ENCODE measurements around the gene VWF. TPM values are rescaled to one million over a fixed set of nuclear protein-coding genes. Genes with fewer than 3 reads are reported as not detected.

VWF gene
- total RNA-seq, 1 donor: 0.72 TPM

DNA sequence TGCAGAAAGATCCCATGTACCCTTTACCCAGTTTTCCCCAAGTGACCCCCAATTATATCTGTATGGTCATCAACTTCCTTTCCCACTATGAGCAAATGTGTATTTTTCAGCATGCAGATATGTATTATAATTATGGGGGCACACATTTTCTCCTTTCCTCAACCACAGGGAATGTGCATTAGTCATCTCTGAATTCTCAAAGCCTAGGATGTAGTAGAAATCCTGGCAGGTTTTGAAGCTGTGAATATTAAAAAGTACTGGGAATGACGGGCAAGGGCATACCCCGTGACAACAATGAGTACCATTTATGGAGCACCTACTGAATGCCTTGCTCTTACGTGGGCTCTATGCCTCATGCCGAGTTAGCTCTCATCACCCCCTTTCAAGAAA, 71.5 kb downstream of the VWF start:
- DNase-seq (ENCODE audit: insufficient read length, low spot score, missing footprints): peak; percentile 96
- Histone ChIP-seq H4K20me1 (ENCODE audit: insufficient read depth, low read length) (no peaks in the 10 kb centered on the region), H3K4me2 (ENCODE audit: insufficient read depth, low read length) (peak overlapping the region; percentile 37), H3K36me3 (ENCODE audit: insufficient read depth, low read length) (no peaks in the 10 kb centered on the region), H3K79me2 (ENCODE audit: insufficient read depth, low read length) (no peaks in the 10 kb centered on the region), H3K4me3 (ENCODE audit: insufficient read depth, low read length) (no peak overlapping the region), H3K4me1 (ENCODE audit: insufficient read depth, low read length) (peaks cover 41% of the 10 kb centered on the region), H3K27me3 (ENCODE audit: insufficient read depth, low read length) (peaks cover 4% of the 10 kb centered on the region), H3K27ac (ENCODE audit: low read depth, low read length) (peak overlapping the region; percentile 64), H3K9me3 (ENCODE audit: low read depth, low read length) (no peaks in the 10 kb centered on the region), H2AFZ (ENCODE audit: low read length) (no peak overlapping the region)
- TF ChIP-seq, protein P1, sequence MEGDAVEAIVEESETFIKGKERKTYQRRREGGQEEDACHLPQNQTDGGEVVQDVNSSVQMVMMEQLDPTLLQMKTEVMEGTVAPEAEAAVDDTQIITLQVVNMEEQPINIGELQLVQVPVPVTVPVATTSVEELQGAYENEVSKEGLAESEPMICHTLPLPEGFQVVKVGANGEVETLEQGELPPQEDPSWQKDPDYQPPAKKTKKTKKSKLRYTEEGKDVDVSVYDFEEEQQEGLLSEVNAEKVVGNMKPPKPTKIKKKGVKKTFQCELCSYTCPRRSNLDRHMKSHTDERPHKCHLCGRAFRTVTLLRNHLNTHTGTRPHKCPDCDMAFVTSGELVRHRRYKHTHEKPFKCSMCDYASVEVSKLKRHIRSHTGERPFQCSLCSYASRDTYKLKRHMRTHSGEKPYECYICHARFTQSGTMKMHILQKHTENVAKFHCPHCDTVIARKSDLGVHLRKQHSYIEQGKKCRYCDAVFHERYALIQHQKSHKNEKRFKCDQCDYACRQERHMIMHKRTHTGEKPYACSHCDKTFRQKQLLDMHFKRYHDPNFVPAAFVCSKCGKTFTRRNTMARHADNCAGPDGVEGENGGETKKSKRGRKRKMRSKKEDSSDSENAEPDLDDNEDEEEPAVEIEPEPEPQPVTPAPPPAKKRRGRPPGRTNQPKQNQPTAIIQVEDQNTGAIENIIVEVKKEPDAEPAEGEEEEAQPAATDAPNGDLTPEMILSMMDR (IDR thresholded peaks at IDR 0.05; ENCODE audit: extremely low read depth, low read depth, low read length): no peak

DNA sequence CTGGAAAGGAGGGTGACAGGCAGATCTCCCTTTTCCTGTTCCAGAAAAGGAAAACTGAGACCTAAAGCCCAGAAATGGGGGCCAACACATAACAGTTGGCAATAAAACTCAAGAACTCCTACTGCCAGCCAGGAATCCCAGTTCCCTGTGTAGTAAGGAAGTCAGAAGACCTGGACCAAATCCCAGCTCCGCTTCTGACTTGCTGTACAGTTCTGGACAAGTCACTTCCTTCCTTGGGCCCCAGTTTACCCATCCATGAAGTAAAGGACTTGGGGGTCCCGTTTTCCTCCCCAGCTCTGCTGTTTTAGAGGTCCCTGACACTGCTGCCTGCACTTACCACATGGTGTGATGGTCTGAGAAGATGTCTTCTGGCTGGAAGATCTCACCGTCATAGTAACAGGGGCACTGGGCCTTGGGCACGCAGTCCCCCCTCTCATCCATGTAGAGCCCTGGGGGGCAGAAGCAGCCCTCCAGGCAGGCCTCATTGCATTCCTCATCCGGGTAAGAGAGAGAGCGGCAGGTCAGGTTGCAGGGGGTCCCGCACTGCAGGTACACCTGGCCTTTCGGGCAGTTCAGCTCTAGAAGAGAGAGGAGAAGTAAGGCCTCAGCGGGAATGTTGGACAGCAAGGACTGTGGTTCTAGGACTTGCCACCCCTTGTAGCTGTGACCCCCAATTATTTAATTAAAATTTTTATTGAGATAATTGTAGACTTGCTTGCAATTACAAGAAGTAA, 72.1 kb downstream of the VWF start:
- Histone ChIP-seq H3K9me3 (ENCODE audit: low read depth, low read length) (no peaks in the 10 kb centered on the region), H3K4me3 (ENCODE audit: insufficient read depth, low read length) (no peak overlapping the region), H3K4me2 (ENCODE audit: insufficient read depth, low read length) (no peak overlapping the region), H3K4me1 (ENCODE audit: insufficient read depth, low read length) (peaks cover 47% of the 10 kb centered on the region), H3K79me2 (ENCODE audit: insufficient read depth, low read length) (no peaks in the 10 kb centered on the region), H3K36me3 (ENCODE audit: insufficient read depth, low read length) (no peaks in the 10 kb centered on the region), H2AFZ (ENCODE audit: low read length) (no peak overlapping the region), H3K27me3 (ENCODE audit: insufficient read depth, low read length) (peaks cover 4% of the 10 kb centered on the region), H4K20me1 (ENCODE audit: insufficient read depth, low read length) (no peaks in the 10 kb centered on the region), H3K27ac (ENCODE audit: low read depth, low read length) (peak overlapping the region; percentile 64)
- TF ChIP-seq, protein P1 (IDR thresholded peaks at IDR 0.05; ENCODE audit: extremely low read depth, low read depth, low read length): no peak
- DNase-seq (ENCODE audit: insufficient read length, low spot score, missing footprints): peak; percentile 73

DNA sequence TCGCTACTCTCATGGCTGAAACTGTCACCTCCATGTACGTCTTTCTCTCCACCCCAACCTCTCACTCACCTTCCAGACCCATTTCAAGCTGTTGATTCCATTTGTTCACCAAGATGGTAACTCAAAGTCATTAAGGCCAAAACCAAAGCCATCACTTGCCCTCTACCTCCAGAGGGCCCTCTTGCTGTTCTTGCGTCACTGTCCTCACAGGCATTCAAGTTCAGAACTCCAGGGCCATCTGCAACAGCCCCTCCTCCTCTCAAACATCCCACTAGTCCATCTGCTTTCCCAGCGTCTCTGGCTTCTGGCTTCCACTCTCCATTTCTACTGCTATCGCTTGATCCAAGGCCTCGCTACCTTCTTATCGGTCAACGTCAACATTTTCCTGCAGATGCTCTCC, 74.5 kb downstream of the VWF start:
- TF ChIP-seq, protein P1 (IDR thresholded peaks at IDR 0.05; ENCODE audit: extremely low read depth, low read depth, low read length): no peak
- Histone ChIP-seq H3K27me3 (ENCODE audit: insufficient read depth, low read length) (no peaks in the 10 kb centered on the region), H3K36me3 (ENCODE audit: insufficient read depth, low read length) (no peaks in the 10 kb centered on the region)

DNA sequence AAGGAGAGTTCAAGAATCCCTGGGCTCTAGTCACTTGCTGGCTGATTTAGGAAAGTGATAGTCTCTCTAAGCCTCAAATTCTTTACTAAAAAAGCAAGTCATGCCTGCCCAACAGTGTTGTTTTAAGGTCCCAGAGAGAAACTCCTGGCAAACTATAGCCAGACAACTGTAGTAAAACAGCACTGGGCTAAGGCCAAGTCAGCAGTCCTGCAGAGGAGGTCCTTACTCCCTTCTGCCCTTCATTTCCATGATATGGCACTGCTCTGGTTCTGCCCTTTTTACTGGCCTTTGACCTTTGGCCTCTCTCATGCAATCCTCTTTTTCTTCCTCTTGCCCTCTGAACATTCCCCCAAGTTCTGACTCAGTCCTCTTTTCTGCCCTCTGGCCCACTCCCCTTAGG, 74.9 kb downstream of the VWF start:
- no peaks in the 10 kb centered on the region for H3K36me3 ChIP-seq (ENCODE audit: insufficient read depth, low read length)
- no peaks in the 10 kb centered on the region for H4K20me1 ChIP-seq (ENCODE audit: insufficient read depth, low read length)
- peak overlapping the region; percentile 80 for H3K27ac ChIP-seq (ENCODE audit: low read depth, low read length)
- H2AFZ ChIP-seq (ENCODE audit: low read length): no peak overlapping the region
- H3K4me3 ChIP-seq (ENCODE audit: insufficient read depth, low read length): no peak overlapping the region
- no peaks in the 10 kb centered on the region for H3K79me2 ChIP-seq (ENCODE audit: insufficient read depth, low read length)
- peaks cover 54% of the 10 kb centered on the region for H3K4me1 ChIP-seq (ENCODE audit: insufficient read depth, low read length)
- no peaks in the 10 kb centered on the region for H3K9me3 ChIP-seq (ENCODE audit: low read depth, low read length)
- DNase-seq (ENCODE audit: insufficient read length, low spot score, missing footprints): peak; percentile 86
- no peaks in the 10 kb centered on the region for H3K27me3 ChIP-seq (ENCODE audit: insufficient read depth, low read length)
- TF ChIP-seq, protein P1 (IDR thresholded peaks at IDR 0.05; ENCODE audit: extremely low read depth, low read depth, low read length): no peak
- peak overlapping the region; percentile 52 for H3K4me2 ChIP-seq (ENCODE audit: insufficient read depth, low read length)

More for the DNA sequence above, 74.5 kb downstream of the VWF start:
- Histone ChIP-seq H3K27ac (ENCODE audit: low read depth, low read length) (peak overlapping the region; percentile 80), H3K79me2 (ENCODE audit: insufficient read depth, low read length) (no peaks in the 10 kb centered on the region), H3K4me1 (ENCODE audit: insufficient read depth, low read length) (peaks cover 54% of the 10 kb centered on the region), H2AFZ (ENCODE audit: low read length) (no peak overlapping the region), H4K20me1 (ENCODE audit: insufficient read depth, low read length) (no peaks in the 10 kb centered on the region), H3K9me3 (ENCODE audit: low read depth, low read length) (no peaks in the 10 kb centered on the region), H3K4me2 (ENCODE audit: insufficient read depth, low read length) (peak overlapping the region; percentile 52), H3K4me3 (ENCODE audit: insufficient read depth, low read length) (no peak overlapping the region)
- peak; percentile 10 for DNase-seq (ENCODE audit: insufficient read length, low spot score, missing footprints)

Measured in osteoblast (primary cell).